Right ventricle myocardium inferior (tissue), 1 donor: Measurements from ENCODE around the gene TMEM238L. TPM values are rescaled to one million over a fixed set of nuclear protein-coding genes. Genes with fewer than 3 reads are reported as not detected.

Source experiments
- ATAC-seq: fragments of 200-7000 bp; cut with Tn5 transposase; one replicate; pipeline ENCODE4 v1.9.1; 2020; ENCODE audit warnings: mild to moderate bottlenecking, moderate library complexity
- DNase-seq: peaks from one replicate; pipeline ENCODE4 v3.0.0; 2021; ENCODE audit errors: missing footprints
- intact Hi-C: fragments of 100-400 bp; cut with DNase I; formaldehyde crosslinking; loops from one replicate; pipeline ENCODE4 v1.11.0; 2022
- total RNA-seq: library from RNA; stranded (reverse); fragmentation: NEBNext Ultra II Directional; extraction: Animal tissue kit (Norgen Biotek cat#: 25700); gene quantifications from one replicate; pipeline ENCODE4 v1.2.1, GENCODE V29; 2021
- donor health status: DM: no; HTN: yes; CAD: no; lungs with severe emphysema.

Gene TMEM238L
- total RNA-seq, 1 donor from 2014 or later, result not detected

GRCh38 chr17:10779609-10780008, 24.3 kb downstream of the TMEM238L start:
- DNase-seq, result no peak
- no peak for ATAC-seq
- intact Hi-C loops, result loop anchor here (5.0 kb wide), 1 partner anchor 63 kb away; no protein-coding TSS in a partner anchor

GRCh38 chr17:10777890-10778289, 26.0 kb downstream of the TMEM238L start:
- DNase-seq (no peak), ATAC-seq (no peak)
- intact Hi-C loops, result loop anchor here (5.0 kb wide), 1 partner anchor 64 kb away; no protein-coding TSS in a partner anchor

GRCh38 chr17:10777131-10777807, 26.6 kb downstream of the TMEM238L start:
- ATAC-seq (no peak), DNase-seq (no peak)
- intact Hi-C loops, result loop anchor here (5.0 kb wide), 1 partner anchor 65 kb away; no protein-coding TSS in a partner anchor

GRCh38 chr17:10776381-10776780, 27.5 kb downstream of the TMEM238L start:
- no peak for ATAC-seq
- intact Hi-C loops, result loop anchor here (5.0 kb wide), 1 partner anchor 66 kb away; no protein-coding TSS in a partner anchor

GRCh38 chr17:10775740-10776356, 28.1 kb downstream of the TMEM238L start:
- DNase-seq, result no peak
- ATAC-seq, result no peak
- intact Hi-C loops, result loop anchor here (5.0 kb wide), 1 partner anchor 66 kb away; no protein-coding TSS in a partner anchor

More at GRCh38 chr17:10776381-10776780, 27.5 kb downstream of the TMEM238L start:
- no peak for DNase-seq

- no peak for ATAC-seq
- DNase-seq, result no peak
- intact Hi-C loops, result loop anchor here (5.0 kb wide), 1 partner anchor 67 kb away; no protein-coding TSS in a partner anchor
These were observed 28.8 kb downstream of the TMEM238L start for GRCh38 chr17:10775058-10775457.

GRCh38 chr17:10773391-10773790, 30.5 kb downstream of the TMEM238L start:
- DNase-seq, result no peak
- intact Hi-C loops, result no loop called here
- ATAC-seq, result no peak

- intact Hi-C loops, result no loop called here
- no peak for ATAC-seq
- DNase-seq, result no peak
These were observed 31.2 kb downstream of the TMEM238L start for GRCh38 chr17:10772425-10773380.

GRCh38 chr17:10771148-10771547, 32.8 kb downstream of the TMEM238L start:
- DNase-seq (no peak), ATAC-seq (no peak)
- intact Hi-C loops, result no loop called here

GRCh38 chr17:10769840-10770239, 34.1 kb downstream of the TMEM238L start:
- intact Hi-C loops, result no loop called here
- no peak for ATAC-seq
- DNase-seq, result no peak

- intact Hi-C loops, result no loop called here
- DNase-seq, result no peak
- no peak for ATAC-seq
These were observed 35.1 kb downstream of the TMEM238L start for GRCh38 chr17:10768750-10769251.

GRCh38 chr17:10767232-10767631, 36.7 kb downstream of the TMEM238L start:
- intact Hi-C loops, result no loop called here
- ATAC-seq (no peak), DNase-seq (no peak)

GRCh38 chr17:10762037-10762436, 41.9 kb downstream of the TMEM238L start:
- no peak for ATAC-seq
- no peak for DNase-seq
- intact Hi-C loops, result no loop called here

- no peak for ATAC-seq
These were observed 42.6 kb downstream of the TMEM238L start for GRCh38 chr17:10761281-10761680.

GRCh38 chr17:10758062-10758461, 45.8 kb downstream of the TMEM238L start:
- DNase-seq (no peak), ATAC-seq (no peak)
- intact Hi-C loops, result no loop called here

More at GRCh38 chr17:10761281-10761680, 42.6 kb downstream of the TMEM238L start:
- no peak for DNase-seq
- intact Hi-C loops, result no loop called here

GRCh38 chr17:10757647-10758046, 46.3 kb downstream of the TMEM238L start:
- DNase-seq (no peak), ATAC-seq (no peak)
- intact Hi-C loops, result no loop called here

- ATAC-seq, result no peak
- intact Hi-C loops, result no loop called here
- DNase-seq, result no peak
These were observed 46.8 kb downstream of the TMEM238L start for GRCh38 chr17:10757067-10757466.

GRCh38 chr17:10756619-10757018, 47.3 kb downstream of the TMEM238L start:
- intact Hi-C loops, result no loop called here
- DNase-seq (no peak), ATAC-seq (no peak)

GRCh38 chr17:10756185-10756584, 47.7 kb downstream of the TMEM238L start:
- no peak for DNase-seq
- intact Hi-C loops, result no loop called here
- ATAC-seq, result no peak
